HepG2 (cell line): ENCODE measurements around the gene CLDN11. TPM values are rescaled to one million over a fixed set of nuclear protein-coding genes. Genes with fewer than 3 reads are reported as not detected.

Experiments
- ASH2L ChIP-seq: fragments of 300-600, 200-600 bp; sonication (generic); IDR thresholded peaks from 2 replicates; pipeline ENCODE4 v1.7.0; 2017; ENCODE audit warnings: low read depth, mild to moderate bottlenecking, moderate library complexity, mixed read lengths, low read length; ENCODE audit not compliant: insufficient read length
- KAT8 ChIP-seq: IDR thresholded peaks from 2 replicates; pipeline ENCODE4 v1.6.1; 2016; ENCODE audit warnings: missing genetic modification reagents, missing compliant biosample characterization
- MAFF ChIP-seq: IDR thresholded peaks from 2 replicates; pipeline ENCODE4 v1.6.1; 2011; ENCODE audit warnings: low read depth, low read length, improper control_type of control experiment
- NFATC3 ChIP-seq: sonication (generic); formaldehyde crosslinking; IDR thresholded peaks from 2 replicates; pipeline ENCODE4 v1.5.1; 2020; ENCODE audit warnings: mild to moderate bottlenecking, missing genetic modification reagents
- PHF8 ChIP-seq: sonication (generic); formaldehyde crosslinking; IDR thresholded peaks from 2 replicates; pipeline ENCODE4 v1.5.0; 2020; ENCODE audit warnings: missing genetic modification reagents
- U2AF2 ChIP-seq: fragments of 200-400 bp; formaldehyde crosslinking; IDR thresholded peaks from 2 replicates; pipeline ENCODE4 v1.6.1; 2017; ENCODE audit warnings: low read depth, mild to moderate bottlenecking, low read length
- ZFY ChIP-seq: sonication (generic); formaldehyde crosslinking; IDR thresholded peaks from 2 replicates; pipeline ENCODE4 v1.4.0; 2020; ENCODE audit warnings: missing genetic modification reagents
- ZMYM4 ChIP-seq: sonication (generic); formaldehyde crosslinking; IDR thresholded peaks from 2 replicates; pipeline ENCODE4 v1.8.1; 2023; ENCODE audit warnings: mild to moderate bottlenecking, missing genetic modification reagents
- ZNF556 ChIP-seq: sonication (generic); formaldehyde crosslinking; IDR thresholded peaks from 2 replicates; pipeline ENCODE4 v1.4.0; 2020; ENCODE audit warnings: mild to moderate bottlenecking, missing genetic modification reagents, borderline replicate concordance
- ZNF687 ChIP-seq: sonication (generic); formaldehyde crosslinking; IDR thresholded peaks from 2 replicates; pipeline ENCODE4 v1.5.1; 2020; ENCODE audit warnings: mild to moderate bottlenecking, missing genetic modification reagents, moderate library complexity
- polyA plus RNA-seq, 8 experiments: library from polyadenylated mRNA; depleted of rRNA in 3 of 8; stranded (reverse) in 7 of 8; unstranded in 1 of 8; fragments of >200 nt; fragmentation: Illumina TruSeq in 4 of 8; extraction: Trizol in 4 of 8; gene quantifications; 2 replicates each; pipeline versions ENCODE4 v1.2.1 to v1.2.3, GENCODE V29; 2011 to 2016; ENCODE audit warnings: low read depth in 4 of 8, missing spikeins in 1 of 8, mixed read lengths in 1 of 8; ENCODE audit not compliant: insufficient read depth in 1 of 8
- total RNA-seq, 5 experiments: library from RNA; depleted of rRNA; stranded (reverse); fragments of >200 nt; fragmentation: Illumina TruSeq; extraction: Trizol; gene quantifications; 2 replicates each; pipeline ENCODE4 v1.2.3, GENCODE V29; 2016; ENCODE audit warnings: low read depth in 1 of 5
- TF ChIP-seq, protein P1 (sequence below): sonication (generic); formaldehyde crosslinking; IDR thresholded peaks from 2 replicates; pipeline ENCODE4 v1.4.0; 2020; ENCODE audit warnings: missing genetic modification reagents
- TF ChIP-seq, protein P2 (sequence below): sonication (generic); formaldehyde crosslinking; IDR thresholded peaks from 2 replicates; pipeline ENCODE4 v1.4.0; 2020; ENCODE audit warnings: mild to moderate bottlenecking, missing genetic modification reagents
- TF ChIP-seq, protein P3 (sequence below): sonication (generic); formaldehyde crosslinking; IDR thresholded peaks from 2 replicates; pipeline ENCODE4 v1.8.1; 2023; ENCODE audit warnings: missing genetic modification reagents, inconsistent platforms, borderline replicate concordance

The CLDN11 gene
- total and polyA plus RNA-seq, 2 of the 13 experiments (the other 11 are each of a cell fraction or from before 2014, with no cell fraction given) = 4.2 to 4.9 TPM

DNA sequence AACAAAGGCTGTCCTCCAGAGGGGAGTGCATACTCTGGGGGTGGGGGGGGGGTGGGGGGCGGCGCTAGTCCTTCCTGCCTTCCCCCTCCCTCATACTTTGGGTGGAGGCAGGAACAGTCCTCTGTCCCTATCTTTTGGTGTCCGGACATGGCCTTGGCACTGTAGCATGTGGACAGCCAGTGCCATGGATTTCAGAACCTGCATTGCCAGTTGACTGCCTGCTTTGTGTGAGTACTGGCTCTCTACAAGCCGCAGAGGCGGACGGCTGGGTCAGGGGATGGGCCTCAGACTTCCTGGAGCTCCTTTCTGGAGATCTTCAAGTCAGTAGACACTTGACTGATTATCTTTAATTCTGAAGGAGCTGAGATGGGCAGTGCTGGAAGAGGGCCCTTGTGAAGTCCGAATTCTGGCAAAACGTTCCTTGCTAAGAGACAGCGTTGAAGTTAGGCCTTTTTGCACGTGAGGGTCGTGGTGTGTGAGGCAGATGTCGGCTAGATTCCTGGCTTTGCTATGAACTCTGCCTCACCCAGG is 2.5 kb downstream of the CLDN11 start (continued):
- TF ChIP-seq, protein P1, sequence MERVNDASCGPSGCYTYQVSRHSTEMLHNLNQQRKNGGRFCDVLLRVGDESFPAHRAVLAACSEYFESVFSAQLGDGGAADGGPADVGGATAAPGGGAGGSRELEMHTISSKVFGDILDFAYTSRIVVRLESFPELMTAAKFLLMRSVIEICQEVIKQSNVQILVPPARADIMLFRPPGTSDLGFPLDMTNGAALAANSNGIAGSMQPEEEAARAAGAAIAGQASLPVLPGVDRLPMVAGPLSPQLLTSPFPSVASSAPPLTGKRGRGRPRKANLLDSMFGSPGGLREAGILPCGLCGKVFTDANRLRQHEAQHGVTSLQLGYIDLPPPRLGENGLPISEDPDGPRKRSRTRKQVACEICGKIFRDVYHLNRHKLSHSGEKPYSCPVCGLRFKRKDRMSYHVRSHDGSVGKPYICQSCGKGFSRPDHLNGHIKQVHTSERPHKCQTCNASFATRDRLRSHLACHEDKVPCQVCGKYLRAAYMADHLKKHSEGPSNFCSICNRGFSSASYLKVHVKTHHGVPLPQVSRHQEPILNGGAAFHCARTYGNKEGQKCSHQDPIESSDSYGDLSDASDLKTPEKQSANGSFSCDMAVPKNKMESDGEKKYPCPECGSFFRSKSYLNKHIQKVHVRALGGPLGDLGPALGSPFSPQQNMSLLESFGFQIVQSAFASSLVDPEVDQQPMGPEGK = peak; percentile 44; the same call in 1 of the 2 replicates
- peak; percentile 44 for TF ChIP-seq ZNF687 (CRISPR knock-in tag)
- TF ChIP-seq ASH2L = peak; percentile 32
- TF ChIP-seq ZNF556 (CRISPR knock-in tag) = no peak
- TF ChIP-seq, protein P2, sequence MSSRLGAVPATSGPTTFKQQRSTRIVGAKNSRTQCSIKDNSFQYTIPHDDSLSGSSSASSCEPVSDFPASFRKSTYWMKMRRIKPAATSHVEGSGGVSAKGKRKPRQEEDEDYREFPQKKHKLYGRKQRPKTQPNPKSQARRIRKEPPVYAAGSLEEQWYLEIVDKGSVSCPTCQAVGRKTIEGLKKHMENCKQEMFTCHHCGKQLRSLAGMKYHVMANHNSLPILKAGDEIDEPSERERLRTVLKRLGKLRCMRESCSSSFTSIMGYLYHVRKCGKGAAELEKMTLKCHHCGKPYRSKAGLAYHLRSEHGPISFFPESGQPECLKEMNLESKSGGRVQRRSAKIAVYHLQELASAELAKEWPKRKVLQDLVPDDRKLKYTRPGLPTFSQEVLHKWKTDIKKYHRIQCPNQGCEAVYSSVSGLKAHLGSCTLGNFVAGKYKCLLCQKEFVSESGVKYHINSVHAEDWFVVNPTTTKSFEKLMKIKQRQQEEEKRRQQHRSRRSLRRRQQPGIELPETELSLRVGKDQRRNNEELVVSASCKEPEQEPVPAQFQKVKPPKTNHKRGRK (CRISPR knock-in tag) = no peak
- TF ChIP-seq ZMYM4 (CRISPR knock-in tag) = no peak
- TF ChIP-seq, protein P3, sequence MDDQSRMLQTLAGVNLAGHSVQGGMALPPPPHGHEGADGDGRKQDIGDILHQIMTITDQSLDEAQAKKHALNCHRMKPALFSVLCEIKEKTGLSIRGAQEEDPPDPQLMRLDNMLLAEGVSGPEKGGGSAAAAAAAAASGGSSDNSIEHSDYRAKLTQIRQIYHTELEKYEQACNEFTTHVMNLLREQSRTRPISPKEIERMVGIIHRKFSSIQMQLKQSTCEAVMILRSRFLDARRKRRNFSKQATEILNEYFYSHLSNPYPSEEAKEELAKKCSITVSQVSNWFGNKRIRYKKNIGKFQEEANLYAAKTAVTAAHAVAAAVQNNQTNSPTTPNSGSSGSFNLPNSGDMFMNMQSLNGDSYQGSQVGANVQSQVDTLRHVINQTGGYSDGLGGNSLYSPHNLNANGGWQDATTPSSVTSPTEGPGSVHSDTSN = no peak
- no peak for TF ChIP-seq KAT8 (CRISPR knock-in tag)
- no peak for TF ChIP-seq NFATC3 (CRISPR knock-in tag)
- TF ChIP-seq U2AF2 = no peak
- peak; percentile 37; the same call in 1 of the 2 replicates for TF ChIP-seq ZFY (CRISPR knock-in tag)
- TF ChIP-seq PHF8 = no peak
- no peak for TF ChIP-seq MAFF
